Duodenal mucosa (tissue), 2 donors: ENCODE measurements around the gene CTRL.
"Not testable (repeated sequence)": the region's sequence is repeated elsewhere in the genome, so short reads cannot be mapped to it uniquely, and the experiment has no call there.

Experiments used
- H3K27ac ChIP-seq: one replicate; pipeline ENCODE4 v1.7.0; 2013; ENCODE audit warnings: low read depth, low read length
- H3K27me3 ChIP-seq, 2 donors: one replicate each; pipeline ENCODE4 v1.7.0; 2013; ENCODE audit warnings: low read length in 2 of 2, control low read depth in 1 of 2; ENCODE audit not compliant: insufficient read depth in 2 of 2, control insufficient read depth in 1 of 2
- H3K36me3 ChIP-seq, 2 donors: one replicate each; pipeline ENCODE4 v1.7.0; 2013; ENCODE audit warnings: low read length in 2 of 2, control low read depth in 1 of 2; ENCODE audit not compliant: insufficient read depth in 2 of 2, control insufficient read depth in 1 of 2
- H3K4me1 ChIP-seq, 2 donors: one replicate each; pipeline ENCODE4 v1.7.0; 2013; ENCODE audit warnings: low read length in 2 of 2, control low read depth in 1 of 2; ENCODE audit not compliant: insufficient read depth in 2 of 2, control insufficient read depth in 1 of 2
- H3K4me3 ChIP-seq, 2 donors: one replicate each; pipeline ENCODE4 v1.7.0; 2013; ENCODE audit warnings: low read length in 2 of 2, low read depth in 1 of 2
- H3K9ac ChIP-seq, 2 donors: one replicate each; pipeline ENCODE4 v1.7.0; 2013; ENCODE audit warnings: low read length in 2 of 2, low read depth in 1 of 2
- H3K9me3 ChIP-seq, 2 donors: one replicate each; pipeline ENCODE4 v1.7.0; 2013; ENCODE audit warnings: low read length in 2 of 2, control low read depth in 1 of 2; ENCODE audit not compliant: control insufficient read depth in 1 of 2

CTRL gene

DNA sequence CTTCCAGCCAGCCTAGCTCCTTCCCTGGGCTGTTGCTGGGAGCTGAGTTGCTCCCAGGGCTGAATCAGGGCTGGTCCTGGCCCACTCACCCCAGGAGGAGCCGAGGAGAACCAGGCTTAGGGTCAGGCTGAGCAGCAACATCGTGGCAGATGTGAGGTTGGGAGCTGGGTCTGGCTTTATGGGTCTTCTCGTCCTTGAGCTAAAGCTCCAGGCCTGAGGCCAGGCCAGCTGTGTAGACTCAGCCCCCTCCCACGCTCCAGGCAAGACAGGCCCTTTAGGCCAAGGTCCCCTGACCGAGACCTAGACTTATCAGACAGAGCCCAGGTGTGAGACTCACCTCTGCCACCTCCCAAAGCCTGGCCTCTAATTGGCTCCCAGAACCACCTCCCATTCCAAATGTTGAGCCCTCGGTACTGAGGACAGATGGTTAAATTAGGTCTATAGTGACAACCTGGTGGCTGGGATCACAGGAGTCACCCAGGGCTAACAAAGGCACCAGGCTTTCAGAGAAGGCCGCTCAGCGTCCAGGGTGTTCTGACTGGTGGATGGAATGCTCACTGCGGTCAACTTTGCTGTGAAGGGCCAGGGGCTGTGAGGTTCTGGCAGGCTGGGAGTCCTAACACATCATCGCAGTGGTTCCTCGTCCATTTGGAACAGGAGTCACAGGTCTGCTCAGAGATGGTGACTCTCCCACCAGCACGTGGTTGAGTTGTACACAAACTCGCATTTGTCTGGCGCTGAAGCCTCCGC is at the start of gene CTRL:
Gene CTRL, minus strand, starts transcription at position 151 of the 750 bp plus-strand sequence. Its CDS starts 10 bp downstream, at position 141.
- peaks cover 35 to 67% of the 10 kb centered on the region in 2 donors for H3K36me3 ChIP-seq
- H3K4me3 ChIP-seq = no peak within 1 kb of the TSS
- no peak within 1 kb of the TSS for H3K27ac ChIP-seq
- no peaks in the 10 kb centered on the region for H3K27me3 ChIP-seq
- H3K4me1 ChIP-seq = peaks cover 9 to 14% of the 10 kb centered on the region in 2 donors
- no peak within 1 kb of the TSS for H3K9ac ChIP-seq
- no peaks in the 10 kb centered on the region for H3K9me3 ChIP-seq

DNA sequence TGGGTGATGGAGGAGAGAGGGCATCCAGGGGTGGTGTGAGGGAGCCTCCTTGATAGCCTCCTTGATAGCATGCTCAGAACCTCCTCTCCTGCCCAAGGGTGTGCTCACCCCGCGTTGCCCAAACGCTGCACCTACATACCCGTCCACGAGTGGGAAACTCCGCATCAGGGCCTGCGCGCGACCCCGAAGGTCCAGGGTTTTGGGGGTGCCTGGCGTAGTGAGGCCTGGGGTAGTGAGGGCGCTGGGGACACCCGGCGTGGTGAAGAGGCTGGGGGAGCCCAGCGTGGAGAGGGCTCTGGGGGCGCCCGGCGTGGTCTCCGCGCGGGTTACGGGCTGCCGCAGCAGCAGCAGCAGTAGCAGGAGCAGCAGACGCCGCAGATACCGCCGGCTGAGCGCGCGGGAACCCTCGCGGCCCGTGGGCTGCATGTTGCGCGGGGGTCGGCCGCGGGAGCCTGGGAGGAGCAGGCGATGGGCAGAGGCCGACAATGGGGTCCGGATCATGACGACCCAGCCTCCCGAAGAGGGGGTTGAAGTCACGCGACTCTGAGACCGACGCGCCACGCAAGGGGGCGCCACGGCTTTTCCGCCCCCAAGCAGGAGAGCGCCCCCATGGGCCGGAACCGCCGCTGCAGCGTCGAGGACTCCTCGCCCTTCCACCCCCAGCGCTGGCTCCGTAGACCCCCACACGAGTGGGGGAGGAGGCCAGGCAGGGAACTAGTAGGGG is 48.5 kb upstream of the CTRL start, which contains the start of gene DPEP3:
Gene DPEP3, minus strand, starts transcription at position 545 of the 724 bp plus-strand sequence. Its CDS starts 119 bp downstream, at position 426.
- no peak within 1 kb of the TSS for H3K4me3 ChIP-seq
- no peak within 1 kb of the TSS for H3K27ac ChIP-seq
- peaks cover 0 to 8% of the 10 kb centered on the region in 2 donors for H3K27me3 ChIP-seq
- no peaks in the 10 kb centered on the region for H3K9me3 ChIP-seq
- no peaks in the 10 kb centered on the region for H3K36me3 ChIP-seq
- no peak within 1 kb of the TSS for H3K9ac ChIP-seq
- peaks cover 0 to 4% of the 10 kb centered on the region in 2 donors for H3K4me1 ChIP-seq

DNA sequence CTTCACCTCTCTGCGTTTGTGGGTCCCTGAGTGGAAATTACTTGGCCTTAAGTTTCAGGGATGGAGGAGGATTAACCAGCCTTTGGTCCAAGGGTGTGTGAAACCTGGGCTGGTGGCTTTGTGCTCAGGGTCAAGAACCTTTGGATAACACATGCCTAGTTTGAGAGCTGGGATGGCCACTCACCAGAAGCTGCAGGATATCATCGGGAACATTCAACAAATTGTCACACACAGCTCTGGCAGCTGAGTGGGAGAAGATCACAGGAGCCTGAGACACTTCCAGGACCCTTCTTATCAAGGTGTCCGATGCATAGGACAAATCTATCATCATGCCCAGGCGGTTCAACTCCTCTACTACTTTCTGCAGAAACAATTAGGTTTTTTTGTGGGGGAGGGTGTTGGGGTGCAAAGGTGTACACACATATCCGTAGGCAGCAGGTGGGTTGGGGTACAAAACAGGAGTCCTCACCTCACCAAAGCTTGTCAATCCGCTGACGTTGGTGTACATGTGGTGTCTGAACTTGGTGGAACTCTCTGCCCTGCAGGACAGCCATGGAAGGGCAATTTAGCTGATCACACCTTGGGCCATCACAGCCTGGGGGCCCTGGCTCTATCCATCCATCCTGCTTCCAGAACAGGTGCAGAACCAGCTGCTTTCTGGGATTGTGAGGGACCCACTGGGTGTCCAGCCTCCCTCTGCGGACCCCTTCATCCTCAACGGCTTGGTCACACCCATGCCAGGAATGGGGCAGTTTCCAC is 46.0 kb upstream of the CTRL start:
- Histone ChIP-seq H3K27ac (no peak overlapping the region), H3K9me3 (no peaks in the 10 kb centered on the region), H3K4me1 (no peaks in the 10 kb centered on the region), H3K36me3 (no peaks in the 10 kb centered on the region), H3K4me3 (no peak overlapping the region), H3K9ac (no peak overlapping the region), H3K27me3 (peaks cover 0 to 8% of the 10 kb centered on the region in 2 donors)

DNA sequence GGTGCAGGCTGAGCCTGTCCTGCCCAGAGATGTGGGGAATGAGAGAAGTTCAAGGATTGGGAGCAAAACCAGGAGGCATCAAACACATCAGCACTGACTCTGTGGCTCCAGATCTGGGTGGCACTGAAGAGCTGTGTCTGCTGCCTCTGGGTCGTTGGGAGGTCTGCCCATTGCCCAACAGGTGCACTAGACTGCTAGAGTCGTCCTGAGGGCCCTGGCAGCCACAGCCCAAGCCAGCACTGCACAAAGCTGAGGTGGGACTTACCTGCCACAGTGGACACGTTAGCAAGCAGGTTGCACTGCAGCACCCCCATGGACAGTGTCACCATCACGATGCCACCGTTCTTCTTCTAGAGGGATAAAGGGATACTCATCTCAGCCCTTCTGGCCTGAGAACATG is 45.3 kb upstream of the CTRL start:
- H3K4me1 ChIP-seq = no peaks in the 10 kb centered on the region
- H3K9me3 ChIP-seq = no peaks in the 10 kb centered on the region
- H3K4me3 ChIP-seq = no peak overlapping the region
- no peaks in the 10 kb centered on the region for H3K36me3 ChIP-seq
- H3K27me3 ChIP-seq = peaks cover 0 to 8% of the 10 kb centered on the region in 2 donors
- no peak overlapping the region for H3K27ac ChIP-seq
- H3K9ac ChIP-seq = no peak overlapping the region

DNA sequence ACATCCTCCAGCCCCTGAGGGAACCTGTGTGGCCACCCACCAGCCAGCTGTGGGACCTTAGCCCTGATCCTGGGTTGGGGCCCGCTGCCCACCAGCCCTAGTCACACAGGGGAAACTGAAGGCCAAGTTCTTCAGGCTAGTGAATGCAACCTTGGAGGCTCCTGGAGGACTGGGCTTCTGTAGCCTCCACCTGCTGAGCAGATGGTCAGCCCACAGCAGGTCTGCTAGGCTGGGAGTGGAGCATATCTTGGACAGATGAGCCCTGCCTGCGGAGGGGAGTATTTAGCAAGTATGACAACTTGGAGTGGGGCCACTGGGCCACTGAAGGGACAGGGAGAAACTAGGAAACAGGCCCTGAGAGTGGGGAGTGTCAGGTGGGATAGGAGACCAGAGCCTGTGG is 44.5 kb upstream of the CTRL start:
- Histone ChIP-seq H3K27me3 (peaks cover 0 to 8% of the 10 kb centered on the region in 2 donors), H3K4me3 (no peak overlapping the region), H3K27ac (no peak overlapping the region), H3K9me3 (no peaks in the 10 kb centered on the region), H3K4me1 (no peaks in the 10 kb centered on the region), H3K36me3 (no peaks in the 10 kb centered on the region), H3K9ac (no peak overlapping the region)

DNA sequence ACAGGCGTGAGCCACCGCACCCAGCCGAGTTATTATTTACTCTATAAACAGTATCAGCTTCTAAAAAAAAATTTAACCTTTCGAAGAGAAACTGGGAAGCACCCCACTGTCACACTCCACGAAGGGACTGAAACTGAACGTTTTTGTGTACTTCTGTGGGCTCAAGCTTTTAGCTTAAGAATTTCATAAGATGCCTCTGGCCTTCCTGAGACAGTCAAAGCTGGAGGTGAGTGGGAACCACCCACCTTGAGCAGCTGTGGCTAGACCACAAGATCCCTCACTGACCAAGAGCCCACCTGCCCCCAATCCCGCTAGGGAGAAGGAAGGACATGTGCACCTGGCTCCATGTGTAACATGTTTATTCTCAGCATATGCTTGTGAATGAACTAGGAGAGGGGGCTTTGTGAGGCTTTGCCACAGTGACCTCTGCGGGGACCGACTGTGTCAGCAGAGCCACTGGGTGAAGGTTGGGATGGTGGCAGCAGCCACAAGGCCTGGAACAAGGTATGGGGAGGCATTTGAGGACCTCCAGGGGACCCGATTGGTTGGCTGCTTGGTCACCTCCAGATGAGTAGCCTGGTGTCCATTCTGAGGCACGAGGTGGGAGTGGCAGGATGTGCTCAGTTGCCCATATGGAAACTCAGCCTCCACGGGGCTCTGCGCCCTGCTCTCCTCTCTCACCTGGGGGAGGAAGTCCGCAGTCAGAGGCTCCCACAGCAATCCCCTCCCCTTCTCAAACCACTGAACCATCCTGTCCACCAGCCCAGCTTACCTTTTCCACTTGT is 43.9 kb upstream of the CTRL start:
- no peak overlapping the region for H3K9ac ChIP-seq
- no peak overlapping the region for H3K27ac ChIP-seq
- no peak overlapping the region for H3K4me3 ChIP-seq
- no peaks in the 10 kb centered on the region for H3K36me3 ChIP-seq
- peaks cover 0 to 8% of the 10 kb centered on the region in 2 donors for H3K27me3 ChIP-seq
- H3K9me3 ChIP-seq = no peaks in the 10 kb centered on the region
- no peaks in the 10 kb centered on the region for H3K4me1 ChIP-seq

DNA sequence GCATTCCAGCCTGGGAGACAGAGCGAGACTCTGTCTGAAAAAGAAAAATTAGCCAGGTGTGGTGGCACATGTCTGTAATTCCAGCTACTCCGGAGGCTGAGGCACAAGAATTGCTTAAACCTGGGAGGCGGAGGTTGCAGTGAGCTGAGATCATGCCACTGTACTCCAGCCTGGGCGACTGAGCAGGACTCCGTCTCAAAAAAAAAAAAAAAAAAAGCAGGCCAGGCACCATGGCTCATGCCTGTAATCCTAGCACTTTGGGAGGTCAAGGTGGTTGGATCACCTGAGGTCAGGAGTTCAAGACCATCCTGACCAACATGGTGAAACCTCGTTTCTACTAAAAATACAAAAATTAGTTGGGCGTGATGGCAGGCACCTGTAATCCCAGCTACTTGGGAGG is 40.6 kb upstream of the CTRL start:
- H3K4me1 ChIP-seq, H3K27me3 ChIP-seq, H3K27ac ChIP-seq, H3K4me3 ChIP-seq, H3K36me3 ChIP-seq, H3K9me3 ChIP-seq, H3K9ac ChIP-seq: not testable (repeated sequence)

DNA sequence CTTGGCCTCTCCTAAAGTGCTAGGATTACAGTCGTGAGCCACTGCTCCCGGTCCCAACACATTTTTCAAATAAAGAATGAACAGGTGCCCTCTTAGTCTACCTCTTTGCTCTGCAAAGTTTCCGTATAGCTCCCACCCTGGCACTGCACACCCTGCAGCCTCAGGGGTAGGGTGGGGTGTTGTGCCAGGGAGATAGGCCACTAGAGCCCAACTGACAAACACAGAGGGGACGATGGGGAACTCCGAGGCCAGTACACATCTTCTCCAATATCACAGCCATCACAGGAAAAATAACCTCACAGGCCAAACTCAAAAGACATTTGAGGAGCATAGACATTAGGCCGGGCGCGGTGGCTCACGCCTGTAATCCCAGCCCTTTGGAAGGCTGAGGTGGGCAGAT is 39.4 kb upstream of the CTRL start:
- Histone ChIP-seq H3K9me3 (no peaks in the 10 kb centered on the region), H3K4me3 (no peak overlapping the region), H3K27me3 (peaks cover 3% of the 10 kb centered on the region in 2 donors), H3K27ac (no peak overlapping the region), H3K4me1 (peaks cover 14 to 19% of the 10 kb centered on the region in 2 donors), H3K9ac (no peak overlapping the region), H3K36me3 (no peaks in the 10 kb centered on the region)

DNA sequence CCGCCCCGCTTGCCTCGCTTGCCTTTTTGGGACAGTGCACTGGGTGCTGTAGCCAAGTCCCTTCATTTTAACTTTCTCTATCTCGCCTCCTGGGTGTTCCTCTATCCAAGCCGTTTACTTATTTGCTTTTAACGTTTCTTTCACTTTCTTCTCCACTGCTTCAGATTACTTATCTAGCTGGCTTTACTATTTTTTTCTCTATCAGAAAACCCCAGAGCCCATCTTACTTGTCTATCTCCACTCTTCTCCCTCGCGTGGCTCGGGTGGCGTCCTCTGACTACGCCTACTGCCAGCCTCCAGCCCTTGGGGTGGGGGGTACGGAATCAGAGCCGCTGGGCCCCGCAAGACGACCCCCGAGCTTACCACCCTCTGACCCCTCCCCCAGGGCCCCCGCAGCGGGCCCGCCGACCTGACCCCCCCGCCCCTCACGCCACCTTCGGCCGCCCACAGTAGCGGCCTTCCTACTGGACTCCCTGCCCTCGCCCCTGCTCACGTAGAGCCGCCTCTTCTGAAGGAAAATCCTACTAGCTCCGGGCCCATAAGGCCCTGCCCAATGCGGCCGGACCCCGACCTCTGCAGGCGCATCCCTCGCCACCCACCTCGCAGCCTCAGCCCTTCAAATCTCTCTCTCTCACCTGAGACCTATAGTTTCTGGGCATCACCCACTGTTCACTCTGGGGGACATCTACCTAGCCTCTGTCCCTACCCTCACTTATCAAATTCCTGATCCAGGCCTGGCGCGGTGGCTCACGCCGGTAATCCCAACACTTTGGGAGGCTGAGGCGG is 37.8 kb upstream of the CTRL start:
- Histone ChIP-seq H3K4me1 (peaks cover 18 to 35% of the 10 kb centered on the region in 2 donors), H3K4me3 (peak overlapping the region; percentile 79 to 82)

More for the DNA sequence above, 37.8 kb upstream of the CTRL start:
- no peaks in the 10 kb centered on the region for H3K36me3 ChIP-seq
- peak overlapping the region; percentile 66 to 76 for H3K9ac ChIP-seq
- peaks cover 0 to 3% of the 10 kb centered on the region in 2 donors for H3K27me3 ChIP-seq
- no peaks in the 10 kb centered on the region for H3K9me3 ChIP-seq
- peak overlapping the region; percentile 78 for H3K27ac ChIP-seq
